T-helper 2 cell (primary cell): Measurements from ENCODE around the gene MAGEA3.
"Not testable (repeated sequence)": the region's sequence is repeated elsewhere in the genome, so short reads cannot be mapped to it uniquely, and the experiment has no call there.

Experiments used
- DNase-seq, 5 experiments: peaks; one replicate each; pipeline versions ENCODE4 v3.0.0 to v3.0.0-alpha.2; 2012 to 2022
- total RNA-seq, 2 donors: gene quantifications; one replicate each; lab custom pipeline; 2026; lab: John Stamatoyannopoulos, UW

The MAGEA3 gene, protein sequence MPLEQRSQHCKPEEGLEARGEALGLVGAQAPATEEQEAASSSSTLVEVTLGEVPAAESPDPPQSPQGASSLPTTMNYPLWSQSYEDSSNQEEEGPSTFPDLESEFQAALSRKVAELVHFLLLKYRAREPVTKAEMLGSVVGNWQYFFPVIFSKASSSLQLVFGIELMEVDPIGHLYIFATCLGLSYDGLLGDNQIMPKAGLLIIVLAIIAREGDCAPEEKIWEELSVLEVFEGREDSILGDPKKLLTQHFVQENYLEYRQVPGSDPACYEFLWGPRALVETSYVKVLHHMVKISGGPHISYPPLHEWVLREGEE
- total RNA-seq = 0 reads per million in 2 donors

- DNase-seq = not testable (repeated sequence)
Observed at GRCh38 chrX:152697952-152698931, at the start of gene MAGEA3. TSS of gene MAGEA3 (plus strand) at chrX:152698794. CDS start at chrX:152700833, 2,039 bp downstream.

DNA sequence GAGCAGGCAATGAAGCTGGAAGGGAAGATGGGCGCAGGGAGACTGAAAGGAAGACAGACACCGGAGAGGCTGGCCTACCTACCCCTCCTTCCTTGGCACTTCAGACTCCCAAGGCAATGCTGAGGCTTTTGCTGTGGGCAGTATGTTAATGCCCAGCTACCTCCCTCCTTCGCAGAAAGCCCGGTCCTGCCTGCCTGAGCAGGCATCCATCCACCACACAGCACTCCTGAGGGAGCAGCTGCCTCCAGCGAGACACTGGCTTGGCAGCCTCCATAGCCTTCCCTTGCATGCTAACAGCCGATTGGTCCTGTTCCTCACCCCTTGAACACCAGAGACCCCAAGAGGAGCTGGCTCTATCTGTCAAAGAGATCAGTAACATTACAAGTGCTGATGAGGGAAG, 46.5 kb upstream of the MAGEA3 start:
- no peak for DNase-seq

GRCh38 chrX:152652467-152652866, 46.1 kb upstream of the MAGEA3 start:
- DNase-seq = no peak

- DNase-seq = no peak
Observed at GRCh38 chrX:152656087-152656486, 42.5 kb upstream of the MAGEA3 start.

DNA sequence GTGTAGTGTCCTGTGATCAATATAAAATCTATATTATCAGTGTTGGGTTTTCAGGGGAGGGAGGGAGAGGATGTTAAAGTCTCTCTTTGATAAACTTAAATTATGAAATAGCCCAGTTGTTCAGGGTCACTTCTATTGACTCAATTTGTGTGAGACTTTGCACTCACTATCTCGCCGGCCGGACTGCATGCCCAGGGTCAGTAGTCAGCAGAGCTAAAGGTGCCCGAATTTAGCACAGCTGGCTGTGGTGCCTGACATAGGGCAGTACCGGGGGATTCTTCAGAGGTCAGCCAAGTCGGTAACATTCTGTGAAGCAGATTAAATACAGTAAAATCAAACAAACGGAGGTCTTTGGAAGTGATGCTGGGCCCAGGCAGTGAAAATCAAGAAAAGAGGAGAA, 41.7 kb upstream of the MAGEA3 start:
- no peak for DNase-seq

DNA sequence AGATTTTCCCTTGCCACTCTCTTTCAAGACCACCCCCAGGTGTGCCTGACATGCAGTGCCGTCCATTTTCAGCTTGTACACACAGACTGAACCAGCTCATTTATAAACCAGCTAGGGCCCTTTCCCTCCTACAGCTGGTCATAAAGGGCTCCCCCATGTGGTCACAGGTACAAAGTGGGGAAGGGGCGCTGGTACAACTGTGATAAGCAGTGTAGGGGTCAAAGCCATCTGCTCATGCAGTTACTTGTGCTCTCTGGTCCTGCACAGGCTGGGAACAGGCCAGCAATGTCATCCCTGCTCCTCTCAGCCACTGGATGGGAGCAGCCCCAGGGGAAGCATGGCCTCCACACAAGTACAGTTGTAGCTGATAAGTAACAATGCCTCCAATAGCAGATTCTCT, 40.3 kb upstream of the MAGEA3 start:
- no peak for DNase-seq

- DNase-seq = no peak
Observed at GRCh38 chrX:152663086-152663485, 35.5 kb upstream of the MAGEA3 start.

- DNase-seq = no peak
Observed at GRCh38 chrX:152674135-152674534, 24.5 kb upstream of the MAGEA3 start.

DNA sequence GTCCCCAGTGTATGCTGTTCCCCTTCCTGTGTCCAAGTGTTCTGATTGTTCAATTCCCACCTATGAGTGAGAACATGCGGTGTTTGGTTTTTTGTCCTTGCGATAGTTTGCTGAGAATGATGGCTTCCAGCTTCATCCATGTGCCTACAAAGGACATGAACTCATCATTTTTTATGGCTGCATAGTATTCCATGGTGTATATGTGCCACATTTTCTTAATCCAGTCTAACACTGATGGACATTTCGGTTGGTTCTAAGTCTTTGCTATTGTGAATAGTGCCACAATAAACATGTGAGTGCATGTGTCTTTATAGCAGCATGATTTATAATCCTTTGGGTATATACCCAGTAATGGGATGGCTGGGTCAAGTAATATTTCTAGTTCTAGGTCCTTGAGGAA, 23.9 kb upstream of the MAGEA3 start:
- DNase-seq = not testable (repeated sequence)

DNA sequence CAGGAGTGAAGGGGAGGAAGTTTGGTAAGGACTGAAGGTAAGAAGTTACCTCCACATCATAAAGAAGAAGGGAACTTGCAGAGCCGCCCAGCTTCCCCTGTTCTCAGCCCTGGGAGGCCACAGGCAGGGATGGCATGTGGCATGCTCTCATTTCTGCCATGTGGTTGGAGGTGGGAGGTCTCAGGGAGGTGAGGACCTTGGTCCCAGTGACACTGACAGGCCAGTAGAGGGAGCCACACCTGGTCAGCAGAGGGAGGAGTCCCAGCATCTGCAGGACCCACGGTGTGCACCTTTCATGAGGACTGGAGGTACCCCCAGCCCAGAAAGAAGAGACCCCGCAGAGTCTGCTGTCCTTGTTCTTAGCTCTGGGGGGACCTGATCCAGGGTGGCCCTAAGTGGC, 17.6 kb upstream of the MAGEA3 start:
- not testable (repeated sequence) for DNase-seq

DNA sequence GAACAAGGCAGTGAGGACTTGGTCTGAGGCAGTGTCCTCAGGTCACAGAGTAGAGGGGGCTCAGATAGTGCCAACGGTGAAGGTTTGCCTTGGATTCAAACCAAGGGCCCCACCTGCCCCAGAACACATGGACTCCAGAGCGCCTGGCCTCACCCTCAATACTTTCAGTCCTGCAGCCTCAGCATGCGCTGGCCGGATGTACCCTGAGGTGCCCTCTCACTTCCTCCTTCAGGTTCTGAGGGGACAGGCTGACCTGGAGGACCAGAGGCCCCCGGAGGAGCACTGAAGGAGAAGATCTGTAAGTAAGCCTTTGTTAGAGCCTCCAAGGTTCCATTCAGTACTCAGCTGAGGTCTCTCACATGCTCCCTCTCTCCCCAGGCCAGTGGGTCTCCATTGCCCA, 1.8 kb downstream of the MAGEA3 start:
- not testable (repeated sequence) for DNase-seq

DNA sequence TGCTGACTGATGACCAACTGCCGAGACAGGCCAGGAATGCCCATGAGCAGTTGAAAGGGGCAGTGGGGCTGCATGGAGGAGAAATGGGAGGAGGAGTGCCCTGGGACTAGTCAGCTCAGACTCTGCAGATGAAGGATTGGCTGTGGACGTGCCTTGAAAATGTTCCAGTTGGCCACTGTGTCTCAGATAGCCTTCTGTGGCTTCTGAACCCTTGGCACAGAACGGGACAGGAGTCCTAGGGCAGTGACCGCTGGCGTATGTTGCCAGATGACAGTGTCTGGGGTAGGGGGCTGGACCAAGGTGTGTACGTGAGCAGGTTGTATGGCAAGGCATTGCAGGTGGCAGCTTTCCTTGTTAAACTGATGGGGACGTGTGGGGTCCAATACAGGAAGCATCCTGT, 7.9 kb downstream of the MAGEA3 start:
- DNase-seq = not testable (repeated sequence)

GRCh38 chrX:152709173-152709572, 10.6 kb downstream of the MAGEA3 start, which contains the start of gene CSAG2:
TSS of gene CSAG2 (minus strand) at chrX:152709273. CDS start at chrX:152709112, 161 bp downstream.
- not testable (repeated sequence) for DNase-seq

- DNase-seq = not testable (repeated sequence)
Observed at GRCh38 chrX:152713195-152713594, 14.6 kb downstream of the MAGEA3 start.

DNA sequence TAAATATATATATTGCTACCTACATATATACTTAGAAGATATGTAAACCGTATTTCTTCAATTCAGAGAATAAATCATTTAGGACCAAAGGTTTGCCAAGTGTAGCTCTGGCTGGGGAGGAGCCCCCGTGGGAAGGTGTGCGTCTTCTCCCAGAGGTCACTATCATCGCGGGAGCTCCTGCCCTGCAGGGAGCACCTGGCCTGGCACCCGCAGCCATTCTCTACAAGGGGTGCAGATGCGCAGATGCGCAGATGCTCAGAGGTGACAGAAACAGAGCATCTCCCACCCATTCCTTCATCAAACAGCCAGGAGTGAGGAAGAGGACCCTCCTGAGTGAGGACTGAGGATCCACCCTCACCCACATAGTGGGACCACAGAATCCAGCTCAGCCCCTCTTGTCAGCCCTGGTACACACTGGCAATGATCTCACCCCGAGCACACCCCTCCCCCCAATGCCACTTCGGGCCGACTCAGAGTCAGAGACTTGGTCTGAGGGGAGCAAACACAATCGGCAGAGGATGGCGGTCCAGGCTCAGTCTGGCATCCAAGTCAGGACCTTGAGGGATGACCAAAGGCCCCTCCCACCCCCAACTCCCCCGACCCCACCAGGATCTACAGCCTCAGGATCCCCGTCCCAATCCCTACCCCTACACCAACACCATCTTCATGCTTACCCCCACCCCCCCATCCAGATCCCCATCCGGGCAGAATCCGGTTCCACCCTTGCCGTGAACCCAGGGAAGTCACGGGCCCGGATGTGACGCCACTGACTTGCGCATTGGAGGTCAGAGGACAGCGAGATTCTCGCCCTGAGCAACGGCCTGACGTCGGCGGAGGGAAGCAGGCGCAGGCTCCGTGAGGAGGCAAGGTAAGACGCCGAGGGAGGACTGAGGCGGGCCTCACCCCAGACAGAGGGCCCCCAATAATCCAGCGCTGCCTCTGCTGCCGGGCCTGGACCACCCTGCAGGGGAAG, 15.5 kb downstream of the MAGEA3 start, which contains the start of gene MAGEA2B:
TSS of gene MAGEA2B (plus strand) at position 814 of the 973 bp plus-strand sequence. CDS start 2,479 bp downstream, outside the sequence.
- DNase-seq = not testable (repeated sequence)

GRCh38 chrX:152725409-152725808, 26.8 kb downstream of the MAGEA3 start:
- DNase-seq = no peak

DNA sequence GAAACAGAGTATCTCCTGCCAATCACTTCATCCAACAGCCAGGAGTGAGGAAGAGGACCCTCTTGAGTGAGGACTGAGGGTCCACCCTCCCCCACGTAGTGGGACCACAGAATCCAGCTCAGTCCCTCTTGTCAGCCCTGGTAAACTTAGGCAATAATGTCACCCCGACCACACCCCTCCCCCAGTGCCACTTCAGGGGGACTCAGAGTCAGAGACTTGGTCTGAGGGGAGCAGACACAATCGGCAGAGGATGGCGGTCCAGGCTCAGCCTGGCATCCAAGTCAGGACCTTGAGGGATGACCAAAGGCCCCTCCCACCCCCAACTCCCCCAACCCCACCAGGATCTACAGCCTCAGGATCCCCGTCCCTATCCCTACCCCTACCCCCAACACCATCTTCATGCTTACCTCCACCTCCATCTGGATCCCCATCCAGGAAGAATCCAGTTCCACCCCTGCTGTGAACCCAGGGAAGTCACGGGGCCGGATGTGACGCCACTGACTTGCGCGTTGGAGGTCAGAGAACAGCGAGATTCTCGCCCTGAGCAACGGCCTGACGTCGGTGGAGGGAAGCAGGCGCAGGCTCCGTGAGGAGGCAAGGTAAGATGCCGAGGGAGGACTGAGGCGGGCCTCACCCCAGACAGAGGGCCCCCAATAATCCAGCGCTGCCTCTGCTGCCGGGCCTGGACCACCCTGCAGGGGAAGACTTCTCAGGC, 34.8 kb downstream of the MAGEA3 start, which contains the start of the genes CSAG1 and MAGEA12:
TSS of gene CSAG1 (minus strand) at position 461 of the 715 bp plus-strand sequence. CDS start 1,261 bp downstream, outside the sequence.
TSS of gene MAGEA12 (plus strand) at position 497 of the 715 bp plus-strand sequence. CDS start 2,405 bp downstream, outside the sequence.
- no peak for DNase-seq

GRCh38 chrX:152734143-152734858, 35.7 kb downstream of the MAGEA3 start:
- not testable (repeated sequence) for DNase-seq

DNA sequence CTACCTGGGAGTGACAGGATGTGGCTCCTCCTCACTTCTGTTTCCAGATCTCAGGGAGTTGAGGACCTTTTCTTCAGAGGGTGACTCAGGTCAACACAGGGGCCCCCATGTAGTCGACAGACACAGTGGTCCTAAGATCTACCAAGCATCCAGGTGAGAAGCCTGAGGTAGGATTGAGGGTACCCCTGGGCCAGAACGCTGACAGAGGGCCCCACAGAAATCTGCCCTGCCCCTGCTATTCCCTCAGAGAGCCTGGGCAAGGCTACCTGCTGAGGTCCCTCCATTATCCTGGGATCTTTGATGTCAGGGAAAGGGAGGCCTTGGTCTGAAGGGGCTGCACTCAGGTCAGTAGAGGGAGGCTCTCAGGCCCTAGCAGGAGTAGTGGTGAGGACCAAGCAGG, 36.5 kb downstream of the MAGEA3 start:
- no peak for DNase-seq

DNA sequence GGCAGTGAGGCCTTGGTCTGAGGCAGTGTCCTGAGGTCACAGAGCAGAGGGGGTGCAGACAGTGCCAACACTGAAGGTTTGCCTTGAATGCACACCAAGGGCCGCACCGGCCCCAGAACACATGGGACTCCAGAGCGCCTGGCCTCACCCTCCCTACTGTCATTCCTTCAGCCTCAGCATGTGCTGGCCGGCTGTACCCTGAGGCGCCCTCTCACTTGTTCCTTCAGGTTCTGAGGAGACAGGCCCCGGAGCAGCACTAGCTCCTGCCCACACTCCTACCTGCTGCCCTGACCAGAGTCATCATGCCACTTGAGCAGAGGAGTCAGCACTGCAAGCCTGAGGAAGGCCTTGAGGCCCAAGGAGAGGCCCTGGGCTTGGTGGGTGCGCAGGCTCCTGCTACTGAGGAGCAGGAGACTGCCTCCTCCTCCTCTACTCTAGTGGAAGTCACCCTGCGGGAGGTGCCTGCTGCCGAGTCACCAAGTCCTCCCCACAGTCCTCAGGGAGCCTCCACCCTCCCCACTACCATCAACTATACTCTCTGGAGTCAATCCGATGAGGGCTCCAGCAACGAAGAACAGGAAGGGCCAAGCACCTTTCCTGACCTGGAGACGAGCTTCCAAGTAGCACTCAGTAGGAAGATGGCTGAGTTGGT, 37.4 kb downstream of the MAGEA3 start:
- no peak for DNase-seq
